HEK293T (cell line): ENCODE measurements around the gene NPEPPS.

Experiments used
- CTCF ChIA-PET: fragments of 350-600 bp; formaldehyde crosslinking; extraction: SDS; loops from one replicate; lab custom pipeline; 2021; ENCODE audit warnings: antibody characterized with exemption, inconsistent platforms; lab: Yijun Ruan, JAX
- POLR2A ChIA-PET: fragments of 350-600 bp; formaldehyde crosslinking; extraction: SDS; loops from one replicate; lab custom pipeline; 2020; ENCODE audit warnings: antibody characterized with exemption, inconsistent platforms; lab: Yijun Ruan, JAX
- DNase-seq: peaks from one replicate; pipeline ENCODE4 v3.0.0; 2012; ENCODE audit warnings: mixed read lengths; ENCODE audit errors: extremely low spot score
- ARNT ChIP-seq: fragments of 450-650 bp; IDR thresholded peaks from 2 replicates; pipeline ENCODE4 v1.6.1; 2017; ENCODE audit warnings: mild to moderate bottlenecking
- BHLHE40 ChIP-seq: fragments of 450-650 bp; IDR thresholded peaks from 2 replicates; pipeline ENCODE4 v1.6.1; 2016; ENCODE audit warnings: mild to moderate bottlenecking, moderate library complexity, borderline replicate concordance
- CTBP1 ChIP-seq: fragments of 450-650 bp; IDR thresholded peaks from 2 replicates; pipeline ENCODE4 v1.6.1; 2016; ENCODE audit warnings: borderline replicate concordance
- ELF4 ChIP-seq: fragments of 450-650 bp; IDR thresholded peaks from 2 replicates; pipeline ENCODE4 v1.6.1; 2017; ENCODE audit warnings: antibody characterized with exemption
- FOXA1 ChIP-seq: fragments of 450-650 bp; IDR thresholded peaks from 2 replicates; pipeline ENCODE4 v1.6.1; 2016; ENCODE audit warnings: mild to moderate bottlenecking
- FOXK2 ChIP-seq: fragments of 450-650 bp; IDR thresholded peaks from 2 replicates; pipeline ENCODE4 v1.6.1; 2016; ENCODE audit warnings: mild to moderate bottlenecking
- FOXM1 ChIP-seq: fragments of 450-650 bp; IDR thresholded peaks from 2 replicates; pipeline ENCODE4 v1.6.1; 2017; ENCODE audit warnings: mild to moderate bottlenecking, borderline replicate concordance
- HDGF ChIP-seq: fragments of 450-650 bp; IDR thresholded peaks from 2 replicates; pipeline ENCODE4 v1.6.1; 2017; ENCODE audit warnings: antibody characterized with exemption, borderline replicate concordance
- L3MBTL2 ChIP-seq: fragments of 450-650 bp; conservative IDR thresholded peaks from 2 replicates; pipeline ENCODE4 v1.6.1; 2016; ENCODE audit warnings: mild to moderate bottlenecking
- LEF1 ChIP-seq: fragments of 450-650 bp; IDR thresholded peaks from 2 replicates; pipeline ENCODE4 v1.6.1; 2017; ENCODE audit warnings: mild to moderate bottlenecking, borderline replicate concordance
- NFRKB ChIP-seq: fragments of 450-650 bp; IDR thresholded peaks from 2 replicates; pipeline ENCODE4 v1.6.1; 2016; ENCODE audit warnings: mild to moderate bottlenecking, moderate library complexity
- SP1 ChIP-seq: fragments of 450-650 bp; IDR thresholded peaks from 2 replicates; pipeline ENCODE4 v1.6.1; 2017
- SUZ12 ChIP-seq: fragments of 450-650 bp; IDR thresholded peaks from 2 replicates; pipeline ENCODE4 v1.6.1; 2016; ENCODE audit warnings: mild to moderate bottlenecking
- TARDBP ChIP-seq: fragments of 450-650 bp; IDR thresholded peaks from 2 replicates; pipeline ENCODE4 v1.6.1; 2016
- ZNF384 ChIP-seq: fragments of 450-650 bp; IDR thresholded peaks from 2 replicates; pipeline ENCODE4 v1.6.1; 2016
- TF ChIP-seq, protein P1 (sequence below): fragments of 450-650 bp; IDR thresholded peaks from 2 replicates; pipeline ENCODE4 v1.6.1; 2016

The NPEPPS gene

DNA sequence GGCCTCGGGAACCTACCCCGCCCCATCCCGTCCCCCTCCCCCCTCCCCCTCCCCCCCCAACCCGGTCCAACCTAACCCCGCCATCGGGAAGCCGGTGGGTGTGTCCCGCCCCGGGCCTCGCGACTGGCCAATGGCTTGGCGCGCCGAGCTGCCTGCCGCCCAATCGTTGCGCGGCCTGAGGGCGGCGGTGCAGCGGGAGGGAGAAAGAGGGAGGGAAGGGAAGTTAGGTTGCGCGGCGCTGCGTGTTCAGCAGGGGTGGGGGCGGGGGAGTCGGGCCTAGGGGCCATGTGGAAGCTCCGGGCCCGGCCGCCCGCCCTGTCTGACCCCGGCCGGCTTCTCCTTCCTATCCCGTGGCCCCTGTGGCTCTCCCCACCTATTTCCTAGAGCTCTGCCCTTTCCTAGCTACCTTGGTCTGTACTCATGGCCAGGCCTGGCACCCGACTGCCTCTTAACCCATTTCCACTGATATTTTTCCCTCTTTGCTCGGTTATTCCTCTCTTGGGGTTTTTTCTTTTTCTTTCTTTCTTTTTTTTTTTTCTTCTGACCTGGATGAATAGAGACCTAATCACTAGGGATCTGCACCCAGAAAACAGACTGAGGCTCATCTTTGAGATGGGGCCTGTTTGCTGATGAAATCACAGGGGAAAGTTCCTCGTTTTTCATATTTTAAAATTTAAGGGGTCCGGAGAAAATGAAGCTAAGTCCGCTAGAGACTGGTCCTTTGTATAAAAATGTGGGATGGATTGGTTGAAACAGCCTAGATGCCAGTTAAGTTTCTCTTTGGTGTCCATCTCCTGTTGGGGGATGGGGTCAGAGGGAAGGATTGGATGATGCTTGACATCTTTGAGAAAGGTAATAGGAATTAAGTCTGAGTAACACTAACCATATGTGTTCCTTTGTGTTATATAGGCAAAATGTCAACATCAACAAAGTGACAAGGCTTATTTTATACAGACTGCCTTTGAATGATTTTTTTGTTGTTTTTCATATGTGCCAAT, 119.9 kb downstream of the NPEPPS start:
- POLR2A ChIA-PET: interaction anchor here (0.8 to 2.7 kb wide), 13 partner anchors 10 to 180 kb away, joined by 3 to 30 read pairs (median 5); partner anchors contain the start of genes LRRC46, MRPL10 and OSBPL7
- CTCF ChIA-PET: interaction anchor here (3.2 kb wide), 1 partner anchor 12 kb away, joined by 15 read pairs; no protein-coding TSS in a partner anchor
- DNase-seq: peak; percentile 96
- TF ChIP-seq, protein P1, sequence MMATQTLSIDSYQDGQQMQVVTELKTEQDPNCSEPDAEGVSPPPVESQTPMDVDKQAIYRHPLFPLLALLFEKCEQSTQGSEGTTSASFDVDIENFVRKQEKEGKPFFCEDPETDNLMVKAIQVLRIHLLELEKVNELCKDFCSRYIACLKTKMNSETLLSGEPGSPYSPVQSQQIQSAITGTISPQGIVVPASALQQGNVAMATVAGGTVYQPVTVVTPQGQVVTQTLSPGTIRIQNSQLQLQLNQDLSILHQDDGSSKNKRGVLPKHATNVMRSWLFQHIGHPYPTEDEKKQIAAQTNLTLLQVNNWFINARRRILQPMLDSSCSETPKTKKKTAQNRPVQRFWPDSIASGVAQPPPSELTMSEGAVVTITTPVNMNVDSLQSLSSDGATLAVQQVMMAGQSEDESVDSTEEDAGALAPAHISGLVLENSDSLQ: 0 out of 2 replicates have a peak, but pooled peaks have one; percentile 1
- TF ChIP-seq FOXA1 (no peak), L3MBTL2 (peak; percentile 11; the same call in 1 of the 2 replicates), ELF4 (peak; percentile 15; the same call in 1 of the 2 replicates)

DNA sequence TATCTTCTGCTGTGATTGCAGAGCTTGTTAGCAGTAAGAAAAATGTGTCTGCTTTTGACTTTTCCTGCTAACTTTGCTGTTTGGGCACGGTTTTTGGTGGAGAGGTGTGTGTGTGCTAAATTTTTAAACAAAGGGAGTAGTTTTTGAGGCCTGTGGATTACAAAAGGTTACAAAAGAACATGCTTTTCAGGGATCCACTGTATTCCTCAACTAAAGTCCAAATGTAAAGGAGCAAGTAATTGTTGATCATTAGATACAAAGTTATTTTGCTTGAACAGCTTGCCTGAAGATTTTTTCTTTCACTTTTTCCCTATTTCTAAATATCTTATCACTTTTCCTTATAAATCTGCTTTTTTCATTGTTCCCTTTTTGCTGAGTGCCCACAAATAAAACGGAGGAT, 120.8 kb downstream of the NPEPPS start:
- CTCF ChIA-PET: interaction anchor here (3.2 kb wide), 1 partner anchor 12 kb away, joined by 15 read pairs; no protein-coding TSS in a partner anchor
- TF ChIP-seq BHLHE40: no peak
- no peak for TF ChIP-seq NFRKB
- TF ChIP-seq ZNF384: no peak
- TF ChIP-seq FOXM1: no peak
- TF ChIP-seq ELF4: no peak
- TF ChIP-seq, protein P1: no peak
- TF ChIP-seq SUZ12: no peak
- TF ChIP-seq SP1: no peak
- no peak for TF ChIP-seq L3MBTL2
- no peak for TF ChIP-seq FOXK2

DNA sequence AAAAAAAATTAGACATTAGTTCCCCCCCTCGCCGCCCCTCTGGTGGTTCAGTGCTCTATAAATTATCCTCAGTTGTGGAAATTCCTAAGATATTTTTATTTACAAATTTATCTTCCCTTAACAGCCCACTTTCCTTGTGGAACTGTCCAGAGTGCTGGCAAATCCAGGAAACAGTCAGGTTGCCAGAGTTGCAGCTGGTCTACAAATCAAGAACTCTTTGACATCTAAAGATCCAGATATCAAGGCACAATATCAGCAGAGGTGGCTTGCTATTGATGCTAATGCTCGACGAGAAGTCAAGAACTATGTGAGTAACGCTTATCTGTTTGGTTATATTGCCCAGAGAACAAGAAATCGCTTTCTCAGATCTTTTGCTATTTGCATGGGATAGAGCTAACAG, 121.7 kb downstream of the NPEPPS start:
- no peak for DNase-seq
- TF ChIP-seq ARNT (no peak), FOXA1 (no peak), ZNF384 (no peak), SUZ12 (no peak), HDGF (no peak), FOXK2 (no peak), ELF4 (no peak), NFRKB (no peak), BHLHE40 (no peak), CTBP1 (no peak), SP1 (no peak)
- TF ChIP-seq, protein P1: no peak
- ChIA-PET POLR2A (interaction anchor here (1.0 to 1.2 kb wide), 2 partner anchors 11 to 179 kb away, joined by 3 to 4 read pairs; partner anchors contain the start of genes LRRC46 and MRPL10), CTCF (no interaction called here)

More for the DNA sequence above, 120.8 kb downstream of the NPEPPS start:
- POLR2A ChIA-PET: no interaction called here
- DNase-seq: no peak

DNA sequence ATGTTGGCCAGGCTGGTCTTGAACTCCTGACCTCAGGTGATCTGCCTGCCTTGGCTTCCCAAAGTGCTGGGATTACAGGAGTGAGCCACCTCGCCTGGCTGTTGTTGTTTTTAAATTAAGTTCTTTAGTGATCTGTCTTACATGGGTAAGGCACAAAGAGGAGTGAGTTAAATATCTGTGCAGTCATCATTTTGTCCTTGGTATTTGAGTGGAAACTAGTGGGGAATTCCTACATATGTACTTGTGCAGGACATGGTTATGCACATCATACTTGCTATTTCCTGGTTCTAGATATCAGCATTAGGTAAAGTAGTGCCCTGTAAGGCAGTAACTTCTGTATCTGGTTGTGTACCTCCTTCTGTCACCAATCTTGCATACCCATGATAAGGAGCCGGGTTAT, 122.5 kb downstream of the NPEPPS start:
- ChIA-PET POLR2A (interaction anchor here (1.0 to 1.2 kb wide), 2 partner anchors 10 to 178 kb away, joined by 3 to 4 read pairs; partner anchors contain the start of genes LRRC46 and MRPL10), CTCF (interaction anchor here (1.1 kb wide), 1 partner anchor 11 kb away, joined by 5 read pairs; no protein-coding TSS in a partner anchor)
- no peak for DNase-seq
- TF ChIP-seq ZNF384: no peak
- TF ChIP-seq HDGF: no peak
- no peak for TF ChIP-seq FOXM1
- no peak for TF ChIP-seq ARNT

DNA sequence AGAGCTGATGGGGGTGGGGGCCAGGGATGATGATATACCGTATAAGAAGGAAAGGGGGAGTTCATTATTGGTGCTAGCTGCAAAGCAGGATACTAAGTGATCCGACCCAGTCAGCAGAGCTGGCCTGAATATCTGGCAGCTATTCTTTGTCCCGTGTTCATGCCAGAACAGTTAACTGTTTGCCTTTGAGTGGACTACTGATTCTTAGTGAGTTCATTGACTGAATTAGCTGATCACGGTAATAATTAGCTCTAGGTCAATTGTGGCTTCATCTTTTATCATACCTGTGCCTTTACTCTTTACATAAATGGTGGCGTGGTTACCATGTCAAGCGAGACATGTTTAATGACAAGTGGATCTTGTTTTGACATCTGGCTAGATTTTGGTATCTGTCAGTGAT, 124.1 kb downstream of the NPEPPS start:
- POLR2A ChIA-PET: interaction anchor here (0.9 kb wide), 1 partner anchor 8 kb away, joined by 3 read pairs; no protein-coding TSS in a partner anchor
- no peak for DNase-seq
- CTCF ChIA-PET: interaction anchor here (0.6 kb wide), 1 partner anchor 86 kb away, joined by 5 read pairs; no protein-coding TSS in a partner anchor
- no peak for TF ChIP-seq FOXM1
- no peak for TF ChIP-seq HDGF
- TF ChIP-seq TARDBP: no peak
- no peak for TF ChIP-seq BHLHE40
- no peak for TF ChIP-seq FOXK2
- TF ChIP-seq SP1: no peak
- TF ChIP-seq CTBP1: no peak
- TF ChIP-seq ZNF384: no peak
- TF ChIP-seq SUZ12: no peak
- TF ChIP-seq ELF4: no peak
- TF ChIP-seq FOXA1: no peak
- no peak for TF ChIP-seq L3MBTL2
- TF ChIP-seq ARNT: no peak
- no peak for TF ChIP-seq LEF1
- no peak for TF ChIP-seq NFRKB
- TF ChIP-seq, protein P1: no peak
